Measurements from ENCODE around the gene TGDS.

The TGDS gene

DNA sequence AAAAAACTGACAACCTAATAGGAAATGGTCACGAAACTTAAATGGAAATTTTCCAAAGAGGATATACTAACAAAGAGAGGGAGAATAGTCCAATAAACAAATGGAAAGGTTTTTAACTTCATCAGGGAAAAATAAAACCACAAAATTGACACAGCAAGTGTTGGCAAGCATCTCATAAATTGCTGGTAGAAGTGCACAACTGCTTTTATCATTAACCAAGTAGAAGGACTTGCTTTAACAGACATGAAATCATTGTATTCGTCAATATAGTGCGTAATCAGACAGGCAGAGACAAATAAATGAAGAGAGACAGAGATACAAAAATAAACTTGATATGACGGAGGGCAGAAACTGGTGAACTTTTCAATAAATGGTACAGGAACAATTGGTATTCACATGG lies 7.4 kb downstream of the TGDS start:
- in situ Hi-C loops (cut with MboI; ENCODE audit: low pct_unique_long_range_greater_than_20kb, low sequenced_read_pairs, unreplicated experiment) = no loop called here
- TF ChIP-seq, protein P1, sequence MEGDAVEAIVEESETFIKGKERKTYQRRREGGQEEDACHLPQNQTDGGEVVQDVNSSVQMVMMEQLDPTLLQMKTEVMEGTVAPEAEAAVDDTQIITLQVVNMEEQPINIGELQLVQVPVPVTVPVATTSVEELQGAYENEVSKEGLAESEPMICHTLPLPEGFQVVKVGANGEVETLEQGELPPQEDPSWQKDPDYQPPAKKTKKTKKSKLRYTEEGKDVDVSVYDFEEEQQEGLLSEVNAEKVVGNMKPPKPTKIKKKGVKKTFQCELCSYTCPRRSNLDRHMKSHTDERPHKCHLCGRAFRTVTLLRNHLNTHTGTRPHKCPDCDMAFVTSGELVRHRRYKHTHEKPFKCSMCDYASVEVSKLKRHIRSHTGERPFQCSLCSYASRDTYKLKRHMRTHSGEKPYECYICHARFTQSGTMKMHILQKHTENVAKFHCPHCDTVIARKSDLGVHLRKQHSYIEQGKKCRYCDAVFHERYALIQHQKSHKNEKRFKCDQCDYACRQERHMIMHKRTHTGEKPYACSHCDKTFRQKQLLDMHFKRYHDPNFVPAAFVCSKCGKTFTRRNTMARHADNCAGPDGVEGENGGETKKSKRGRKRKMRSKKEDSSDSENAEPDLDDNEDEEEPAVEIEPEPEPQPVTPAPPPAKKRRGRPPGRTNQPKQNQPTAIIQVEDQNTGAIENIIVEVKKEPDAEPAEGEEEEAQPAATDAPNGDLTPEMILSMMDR (IDR thresholded peaks at IDR 0.05; ENCODE audit: extremely low read depth, insufficient read depth, missing control alignments) = no peak
- no peak for DNase-seq (ENCODE audit: low spot score)

DNA sequence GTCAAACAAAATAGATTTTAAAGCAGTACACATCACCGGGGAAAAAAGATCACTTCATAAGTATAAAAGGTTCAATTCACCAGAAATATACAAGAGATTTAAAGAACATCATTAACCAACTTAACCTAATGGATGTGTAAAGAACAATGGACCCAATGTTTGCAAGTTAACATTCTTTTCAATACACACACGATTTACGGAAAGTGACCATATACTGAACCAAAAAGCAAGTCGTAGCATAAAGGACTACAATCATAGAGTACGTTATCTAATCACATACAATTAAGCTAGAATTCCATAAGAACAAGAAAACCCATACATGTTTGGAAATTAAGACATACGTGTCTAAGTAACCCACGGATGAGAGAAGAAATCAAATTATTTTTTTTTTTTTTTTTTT lies 9.6 kb downstream of the TGDS start:
- DNase-seq (ENCODE audit: low spot score) = no peak
- in situ Hi-C loops (cut with MboI; ENCODE audit: low pct_unique_long_range_greater_than_20kb, low sequenced_read_pairs, unreplicated experiment) = no loop called here
- TF ChIP-seq, protein P1 (IDR thresholded peaks at IDR 0.05; ENCODE audit: extremely low read depth, insufficient read depth, missing control alignments) = no peak

DNA sequence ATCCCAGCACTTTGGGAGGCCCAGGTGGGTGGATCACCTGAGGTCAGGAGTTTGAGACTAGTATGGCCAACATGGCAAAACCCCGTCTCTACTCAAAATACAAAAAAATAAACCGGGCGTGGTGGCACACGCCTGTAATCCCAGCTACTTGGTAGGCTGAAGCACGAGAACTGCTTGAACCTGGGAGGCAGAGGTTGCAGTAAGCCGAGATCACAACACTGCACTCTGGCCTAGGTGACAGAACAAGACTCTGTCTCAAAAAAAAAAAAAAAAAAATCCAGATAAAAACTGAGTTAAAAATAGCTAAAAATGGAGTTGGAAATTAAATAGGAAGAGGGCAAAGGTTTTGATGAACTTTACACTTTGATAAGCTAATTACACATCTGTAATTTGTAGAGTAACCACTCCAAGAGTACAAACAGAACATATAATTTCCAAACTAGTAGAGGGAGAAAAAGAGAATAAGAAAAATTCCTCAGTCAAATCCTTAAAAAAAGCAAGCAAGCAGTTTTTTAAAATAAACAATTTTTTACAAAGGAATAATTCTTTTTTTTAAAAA lies 10.3 kb downstream of the TGDS start:
- DNase-seq (ENCODE audit: low spot score) = no peak
- in situ Hi-C loops (cut with MboI; ENCODE audit: low pct_unique_long_range_greater_than_20kb, low sequenced_read_pairs, unreplicated experiment) = no loop called here
- TF ChIP-seq, protein P1 (IDR thresholded peaks at IDR 0.05; ENCODE audit: extremely low read depth, insufficient read depth, missing control alignments) = no peak

GRCh38 chr13:94583926-94584325 lies 12.0 kb downstream of the TGDS start:
- in situ Hi-C loops (cut with MboI; ENCODE audit: low pct_unique_long_range_greater_than_20kb, low sequenced_read_pairs, unreplicated experiment) = no loop called here
- no peak for DNase-seq (ENCODE audit: low spot score)
- TF ChIP-seq, protein P1 (IDR thresholded peaks at IDR 0.05; ENCODE audit: extremely low read depth, insufficient read depth, missing control alignments) = no peak

GRCh38 chr13:94579063-94579462 lies 16.9 kb downstream of the TGDS start:
- DNase-seq (ENCODE audit: low spot score) = no peak
- in situ Hi-C loops (cut with MboI; ENCODE audit: low pct_unique_long_range_greater_than_20kb, low sequenced_read_pairs, unreplicated experiment) = no loop called here
- TF ChIP-seq, protein P1 (IDR thresholded peaks at IDR 0.05; ENCODE audit: extremely low read depth, insufficient read depth, missing control alignments) = no peak

DNA sequence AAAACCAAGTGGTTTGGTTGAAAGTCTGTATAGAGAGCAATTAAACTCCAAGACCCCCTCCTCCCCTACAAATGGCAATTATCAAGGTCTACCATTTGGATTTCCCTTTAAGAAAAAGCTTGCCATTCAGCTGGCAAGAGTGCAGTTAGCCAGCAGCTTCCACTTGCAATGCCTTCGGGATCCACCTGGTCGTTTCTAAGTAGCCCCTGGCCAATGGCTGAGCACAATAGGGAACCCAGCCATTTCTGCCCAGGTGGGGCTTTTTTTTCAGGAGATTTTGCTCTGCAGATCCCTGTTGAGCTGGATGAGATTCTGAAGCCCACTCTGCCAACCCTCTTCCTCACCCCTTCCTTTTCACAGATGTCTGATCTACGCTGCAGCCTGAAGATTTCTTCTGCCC lies 26.3 kb downstream of the TGDS start:
- TF ChIP-seq, protein P1 (IDR thresholded peaks at IDR 0.05; ENCODE audit: extremely low read depth, insufficient read depth, missing control alignments) = no peak
- no peak for DNase-seq (ENCODE audit: low spot score)
- in situ Hi-C loops (cut with MboI; ENCODE audit: low pct_unique_long_range_greater_than_20kb, low sequenced_read_pairs, unreplicated experiment) = no loop called here

DNA sequence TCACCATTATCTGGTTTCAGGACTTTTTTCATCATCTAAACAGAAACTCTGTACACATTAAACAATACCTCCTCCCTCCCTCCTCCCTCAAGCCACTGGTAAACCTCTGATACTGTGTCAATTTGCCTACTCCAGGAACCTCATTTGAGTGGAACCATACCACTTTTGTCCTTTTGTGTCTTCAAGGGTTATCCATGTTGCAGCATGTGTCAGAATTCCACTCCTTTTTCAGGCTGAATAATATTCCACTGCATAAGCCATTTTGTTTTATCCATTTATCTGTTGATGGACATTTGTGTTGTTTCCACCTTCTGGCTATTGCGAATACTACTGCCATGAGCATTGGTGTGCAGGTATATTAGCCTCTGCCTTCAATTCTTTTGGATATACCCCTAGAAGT lies 27.5 kb downstream of the TGDS start:
- no peak for DNase-seq (ENCODE audit: low spot score)
- in situ Hi-C loops (cut with MboI; ENCODE audit: low pct_unique_long_range_greater_than_20kb, low sequenced_read_pairs, unreplicated experiment) = no loop called here
- TF ChIP-seq, protein P1 (IDR thresholded peaks at IDR 0.05; ENCODE audit: extremely low read depth, insufficient read depth, missing control alignments) = no peak
